ENCODE data around the gene MBLAC1. TPM values are rescaled to one million over a fixed set of nuclear protein-coding genes. Genes with fewer than 3 reads are reported as not detected.
A peak's percentile ranks its signal among the peaks of the same experiment; 100 is the strongest.

The MBLAC1 gene
- total and polyA plus RNA-seq, 2 donors (not counting 1 experiment from before 2014, with no cell fraction given) = 1.6 to 4.5 TPM

DNA sequence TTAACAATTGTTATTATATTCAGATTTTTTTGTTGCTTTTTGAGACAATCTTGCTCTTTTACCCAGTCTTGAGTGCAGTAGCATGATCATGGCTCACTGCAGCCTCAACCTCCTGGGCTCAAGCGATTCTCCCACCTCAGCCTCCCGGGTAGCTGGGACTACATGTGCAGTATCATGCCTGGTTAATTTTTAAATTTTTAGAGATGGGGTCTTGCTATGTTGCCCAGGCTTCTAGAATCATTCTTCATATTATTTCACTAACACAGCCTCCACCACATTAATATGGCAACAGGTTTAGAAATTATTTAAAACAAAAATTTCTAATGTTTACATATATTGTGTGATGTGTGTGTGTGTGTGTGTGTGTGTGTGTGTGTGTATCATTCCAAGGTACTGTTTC, 20.5 kb downstream of the MBLAC1 start:
- Histone ChIP-seq H3K4me3 (ENCODE audit: control extremely low read depth in 1 of 5, extremely low read depth in 1 of 5, insufficient read depth in 1 of 5, low read depth in 2 of 5, low read length in 4 of 5) (no peak overlapping the region), H3K27ac (ENCODE audit: low read length in 2 of 2) (no peak overlapping the region), H3K79me2 (ENCODE audit: control insufficient read depth, insufficient read depth, low read length) (peaks cover 33% of the 10 kb centered on the region), H3K36me3 (replicated peaks in 1 of 2; ENCODE audit: control extremely low read depth in 1 of 2, control insufficient read depth in 1 of 2, extremely low read depth in 1 of 2, insufficient read depth in 2 of 2, low read length in 1 of 2) (peaks cover 0 to 5% of the 10 kb centered on the region in 2 experiments), H3K4me1 (ENCODE audit: control insufficient read depth in 2 of 2, insufficient read depth in 2 of 2, low read length in 2 of 2) (peaks cover 22 to 32% of the 10 kb centered on the region in 2 donors), H4K20me1 (ENCODE audit: control insufficient read depth, insufficient read depth, low read length, poor library complexity, severe bottlenecking) (no peaks in the 10 kb centered on the region), H3K4me2 (replicated peaks; ENCODE audit: low read depth, low read length, poor library complexity, severe bottlenecking) (no peak overlapping the region), H3K9me3 (ENCODE audit: control extremely low read depth in 1 of 3, control insufficient read depth in 2 of 3, insufficient read depth in 1 of 3, low read length in 2 of 3) (no peaks in the 10 kb centered on the region), H2AFZ (ENCODE audit: insufficient read depth, low read depth, low read length, poor library complexity, severe bottlenecking) (no peak overlapping the region), H3K9ac (ENCODE audit: low read length) (no peak overlapping the region), H3K27me3 (replicated peaks in 1 of 4; ENCODE audit: control extremely low read depth in 1 of 4, control insufficient read depth in 3 of 4, insufficient read depth in 4 of 4, low read length in 3 of 4) (no peaks in the 10 kb centered on the region)
- POLR2A ChIA-PET = interaction anchor here (1.2 to 2.5 kb wide), 3 partner anchors 10 to 74 kb away, joined by 3 to 16 read pairs (median 11); partner anchors contain the start of genes GPC2, STAG3 and TRAPPC14
- Mint-ChIP-seq H3K9me3 (ENCODE audit: insufficient read depth) (no peaks in the 10 kb centered on the region), H3K4me1 (peaks cover 26% of the 10 kb centered on the region), H3K27ac (no peak overlapping the region), H3K27me3 (no peaks in the 10 kb centered on the region), H3K4me3 (peak overlapping the region; percentile 88)
- TF ChIP-seq EZH2 (IDR thresholded peaks at IDR 0.05; ENCODE audit: borderline replicate concordance, insufficient read depth, low read depth, low read length, poor library complexity, severe bottlenecking) = no peak
- no peak for TF ChIP-seq CTCF (IDR thresholded peaks at IDR 0.05)
- DNase-seq (no peak), ATAC-seq (ENCODE audit: low read depth) (no peak)
- CTCF ChIA-PET = interaction anchor here (0.6 to 1.4 kb wide), 5 partner anchors 8 to 412 kb away, joined by 3 read pairs; no protein-coding TSS in a partner anchor
- intact Hi-C loops (cut with micrococcal nuclease) = loop anchor here (5.0 kb wide), 2 partner anchors 65 to 125 kb away; no protein-coding TSS in a partner anchor
- no CpG with 5 or more reads among the region's 2 CpGs for WGBS (ENCODE audit: insufficient coverage)

DNA sequence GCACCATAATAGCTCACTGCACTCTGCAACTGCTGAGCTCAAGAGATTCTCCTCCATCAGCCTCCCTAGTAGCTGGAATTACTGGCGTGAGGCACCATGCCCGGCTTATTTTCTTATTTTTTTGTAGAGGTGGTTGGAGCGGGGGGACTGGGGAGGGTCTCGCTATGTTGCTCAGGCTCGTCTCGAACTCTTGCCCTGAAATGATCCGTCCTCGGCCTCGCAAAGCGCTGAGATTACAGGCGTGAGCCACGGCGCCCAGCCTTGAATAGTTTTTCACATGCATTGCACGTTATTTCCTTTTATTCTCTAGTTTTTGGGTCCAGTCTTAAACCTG, 21.4 kb downstream of the MBLAC1 start:
- POLR2A ChIA-PET = interaction anchor here (0.7 to 2.5 kb wide), 15 partner anchors 9 to 437 kb away, joined by 3 to 16 read pairs (median 5); partner anchors contain the start of genes AP4M1, GAL3ST4, GPC2 and MEPCE
- peak overlapping the region; percentile 38 to 98 (median 67) for H3K4me3 ChIP-seq (ENCODE audit: control extremely low read depth in 1 of 5, extremely low read depth in 1 of 5, insufficient read depth in 1 of 5, low read depth in 2 of 5, low read length in 4 of 5)
- no peak for ATAC-seq (ENCODE audit: low read depth)

More for the DNA sequence above, 21.4 kb downstream of the MBLAC1 start:
- Mint-ChIP-seq H3K4me1 (peaks cover 31% of the 10 kb centered on the region), H3K27me3 (no peaks in the 10 kb centered on the region), H3K27ac (peak overlapping the region; percentile 95), H3K9me3 (ENCODE audit: insufficient read depth) (no peaks in the 10 kb centered on the region), H3K4me3 (peak overlapping the region; percentile 88)
- intact Hi-C loops (cut with micrococcal nuclease) = loop anchor here (1.0 to 5.0 kb wide), 8 partner anchors 10 to 280 kb away; partner anchors contain the start of genes AP4M1, GPC2, MCM7 and STAG3
- Histone ChIP-seq H3K79me2 (ENCODE audit: control insufficient read depth, insufficient read depth, low read length) (peaks cover 42% of the 10 kb centered on the region), H4K20me1 (ENCODE audit: control insufficient read depth, insufficient read depth, low read length, poor library complexity, severe bottlenecking) (no peaks in the 10 kb centered on the region), H3K4me1 (ENCODE audit: control insufficient read depth in 2 of 2, insufficient read depth in 2 of 2, low read length in 2 of 2) (peaks cover 31 to 40% of the 10 kb centered on the region in 2 donors), H3K36me3 (replicated peaks in 1 of 2; ENCODE audit: control extremely low read depth in 1 of 2, control insufficient read depth in 1 of 2, extremely low read depth in 1 of 2, insufficient read depth in 2 of 2, low read length in 1 of 2) (peaks cover 0 to 11% of the 10 kb centered on the region in 2 experiments), H3K4me2 (replicated peaks; ENCODE audit: low read depth, low read length, poor library complexity, severe bottlenecking) (peak overlapping the region; percentile 97), H3K9me3 (ENCODE audit: control extremely low read depth in 1 of 3, control insufficient read depth in 2 of 3, insufficient read depth in 1 of 3, low read length in 2 of 3) (no peaks in the 10 kb centered on the region), H2AFZ (ENCODE audit: insufficient read depth, low read depth, low read length, poor library complexity, severe bottlenecking) (peak overlapping the region; percentile 98), H3K9ac (ENCODE audit: low read length) (peak overlapping the region; percentile 99), H3K27ac (ENCODE audit: low read length in 2 of 2) (peak overlapping the region; percentile 82 to 97), H3K27me3 (replicated peaks in 1 of 4; ENCODE audit: control extremely low read depth in 1 of 4, control insufficient read depth in 3 of 4, insufficient read depth in 4 of 4, low read length in 3 of 4) (no peaks in the 10 kb centered on the region)
- WGBS (ENCODE audit: insufficient coverage) = 24% methylated on average over 13 of the region's 14 CpGs
- CTCF ChIA-PET = interaction anchor here (0.9 to 3.5 kb wide), 10 partner anchors 9 to 260 kb away, joined by 3 to 27 read pairs (median 3); partner anchors contain the start of genes GPC2, MCM7, STAG3 and TRAPPC14
- TF ChIP-seq CTCF (IDR thresholded peaks at IDR 0.05) (no peak), EZH2 (IDR thresholded peaks at IDR 0.05; ENCODE audit: borderline replicate concordance, insufficient read depth, low read depth, low read length, poor library complexity, severe bottlenecking) (no peak)
- DNase-seq = no peak

All from B cell (primary cell).